Activated CD8-positive, alpha-beta T cell treated with anti-CD3 and anti-CD28 coated beads for 36 hours (primary cell): ENCODE data around the gene ELP2. TPM values are rescaled to one million over a fixed set of nuclear protein-coding genes. Genes with fewer than 3 reads are reported as not detected.

Source experiments
- total RNA-seq, 2 experiments: library from RNA; stranded (reverse); gene quantifications; one replicate each; pipeline ENCODE4 v1.2.3, GENCODE V29; 2021

ELP2 gene
- total RNA-seq, 2 experiments from 2014 or later, result 98.8 to 105 TPM

Other genes with a start within 250 kb of the ELP2 start
- gene RPRD1A, start 62.3 kb upstream of the ELP2 start, total RNA-seq, result 10 to 100 TPM; 29.4 to 31.9 TPM
- gene SLC39A6, start 559 bp upstream of the ELP2 start, total RNA-seq, result 10 to 100 TPM; 20.6 to 20.8 TPM
- under 1 TPM; 0.13 to 0.18 TPM for gene MOCOS, start 57.6 kb downstream of the ELP2 start, total RNA-seq
- not detected for gene FHOD3, start 167.8 kb downstream of the ELP2 start, total RNA-seq